HG02938 (cell line): ENCODE data around the gene SAMD15.
"Not testable (repeated sequence)": the region's sequence is repeated elsewhere in the genome, so short reads cannot be mapped to it uniquely, and the experiment has no call there.

ENCODE experiments used
- ATAC-seq: cut with Tn5 transposase; IDR thresholded peaks from one replicate; pipeline ENCODE4 v1.9.1; 2021; ENCODE audit warnings: mild to moderate bottlenecking, moderate library complexity; ENCODE audit not compliant: unreplicated experiment

SAMD15 gene

DNA sequence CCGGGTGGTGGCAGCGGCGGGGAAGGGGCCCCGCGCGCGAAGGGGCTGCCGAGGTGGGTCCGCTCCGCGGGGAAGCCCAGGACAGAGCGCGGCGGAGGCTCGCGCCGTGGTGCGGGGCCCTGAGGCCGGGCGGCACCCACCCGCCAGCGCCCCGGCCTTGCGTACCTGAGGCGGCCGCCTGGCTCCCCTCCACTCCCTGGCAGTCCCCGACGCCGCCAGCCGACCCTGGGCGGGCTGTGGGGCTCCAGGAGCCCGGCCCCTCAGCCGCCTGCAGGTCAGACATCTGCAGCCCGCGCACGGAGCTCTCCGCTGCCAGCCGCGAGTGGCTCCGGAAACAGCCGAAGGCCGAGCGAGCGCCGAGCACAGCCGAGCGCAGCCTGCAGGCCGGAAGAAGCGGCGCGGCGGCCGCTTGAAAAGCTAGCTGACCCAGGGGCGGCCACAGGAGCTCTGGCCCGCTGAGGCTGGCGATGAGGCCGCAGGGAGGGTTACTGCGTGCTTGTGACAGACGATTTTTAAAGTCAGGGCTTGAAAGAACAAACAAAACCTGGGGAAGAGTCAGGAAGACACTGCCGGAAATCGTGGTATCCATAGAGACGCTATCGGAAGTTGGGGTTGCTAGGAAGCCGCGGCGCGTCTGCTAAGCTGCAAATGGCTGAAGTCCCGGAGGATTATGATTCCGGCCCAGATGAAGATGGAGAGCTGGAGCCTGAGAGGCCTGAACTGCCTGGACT is at the start of gene SAMD15, which contains the start of gene TMED8:
Gene SAMD15 (plus strand): TSS at position 609 of the 731 bp plus-strand sequence. CDS start 40 bp downstream, at position 649.
Gene TMED8 (minus strand): TSS at position 324 of the 731 bp plus-strand sequence. CDS start 41 bp downstream, at position 283.
- peak; percentile 75 for ATAC-seq

- no peak for ATAC-seq
Measured at GRCh38 chr14:77329872-77330271, 47.3 kb upstream of the SAMD15 start.

DNA sequence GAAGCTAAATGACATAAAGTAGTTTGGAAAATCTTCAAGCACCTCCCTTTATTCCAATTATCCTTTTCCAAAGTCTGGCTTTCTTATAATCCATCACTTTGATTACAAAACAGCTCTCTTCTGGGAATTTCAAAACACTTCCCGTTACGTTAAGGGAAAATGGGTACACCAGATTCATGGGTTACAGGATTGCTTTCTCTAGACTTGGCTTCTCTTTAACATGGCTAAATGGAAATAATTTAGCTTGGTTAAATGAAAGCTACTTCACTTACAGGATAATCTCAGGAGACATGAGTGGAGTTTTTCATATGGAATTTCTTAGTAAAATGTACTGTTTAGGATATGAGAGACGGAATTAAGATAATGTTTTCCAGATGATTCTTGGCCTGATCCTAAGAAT is 41.6 kb upstream of the SAMD15 start:
- ATAC-seq: no peak

DNA sequence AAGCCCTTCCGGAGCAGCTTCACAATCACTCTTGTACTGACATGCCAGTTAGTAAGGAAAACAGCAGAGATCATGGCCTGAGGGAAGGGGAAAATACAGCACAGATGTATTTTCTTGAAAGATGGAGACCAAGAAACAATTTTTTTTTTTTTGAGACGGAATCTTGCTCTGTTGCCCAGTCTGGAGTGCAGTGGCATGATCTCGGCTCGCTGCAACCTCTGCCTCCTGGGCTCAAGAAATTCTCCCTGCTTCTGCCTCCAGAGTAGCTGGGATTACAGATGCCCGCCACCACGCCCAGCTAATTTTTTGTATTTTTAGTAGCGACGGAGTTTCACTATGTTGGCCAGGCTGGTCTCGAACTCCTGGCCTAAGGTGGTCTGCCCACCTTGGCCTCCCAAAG is 39.9 kb upstream of the SAMD15 start:
- ATAC-seq: not testable (repeated sequence)

DNA sequence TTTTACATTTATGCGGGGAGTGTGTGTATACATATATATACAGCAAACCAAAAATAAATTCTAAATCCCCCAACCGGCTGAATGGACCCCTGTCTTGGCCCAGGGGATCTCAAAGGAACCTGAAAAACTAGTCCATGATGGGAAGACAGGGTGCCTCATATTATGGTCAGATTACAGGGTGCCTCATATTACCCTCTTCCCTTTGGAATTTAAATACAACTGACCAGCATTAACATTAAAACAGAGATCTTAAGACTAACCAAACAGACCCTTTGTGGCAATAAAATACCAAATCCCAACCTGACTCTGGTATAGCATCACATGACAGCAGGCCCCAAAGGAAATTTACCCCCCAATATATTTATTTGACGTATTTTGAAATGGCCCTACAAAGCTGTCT is 39.3 kb upstream of the SAMD15 start:
- ATAC-seq: no peak

GRCh38 chr14:77338302-77338701 is 38.9 kb upstream of the SAMD15 start:
- no peak for ATAC-seq

DNA sequence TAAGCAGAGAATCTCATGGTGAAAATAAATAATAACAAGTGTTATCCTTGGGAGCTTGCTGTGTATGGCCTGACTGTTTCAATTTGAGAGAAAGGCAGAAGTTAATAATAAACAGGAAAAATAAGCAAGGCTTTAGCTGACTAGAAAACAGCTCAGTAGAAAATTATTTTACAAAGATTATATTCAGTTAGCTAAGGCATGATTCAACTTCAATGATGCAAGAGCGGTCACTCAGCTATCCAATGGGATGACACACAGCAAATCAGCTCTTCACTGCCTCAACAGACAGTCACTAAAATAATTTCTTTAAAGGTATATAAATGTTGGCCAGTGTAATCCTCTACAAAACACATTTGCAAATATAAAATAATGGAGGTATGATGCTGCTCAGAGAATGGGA is 37.8 kb upstream of the SAMD15 start:
- no peak for ATAC-seq

DNA sequence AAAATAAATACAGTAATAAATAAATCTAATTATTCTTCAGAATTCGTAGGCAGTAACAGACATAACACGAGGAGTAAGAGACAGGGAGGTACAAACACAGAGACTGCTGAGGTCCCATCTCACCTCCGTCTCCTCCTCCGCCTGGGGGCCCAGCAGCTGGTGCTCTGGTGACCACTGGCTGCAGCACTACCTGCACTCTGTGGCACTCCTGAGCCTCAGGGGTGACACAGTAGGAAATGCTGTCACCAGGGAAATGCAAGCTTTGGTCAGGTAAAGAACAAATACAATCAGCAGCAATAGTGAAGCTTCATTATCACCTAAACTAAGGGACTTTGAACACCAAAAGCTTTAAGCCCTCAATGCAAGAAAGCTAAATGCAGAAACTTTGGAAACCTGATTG is 36.8 kb upstream of the SAMD15 start:
- ATAC-seq: no peak

GRCh38 chr14:77342726-77343397 is 34.3 kb upstream of the SAMD15 start:
- no peak for ATAC-seq

DNA sequence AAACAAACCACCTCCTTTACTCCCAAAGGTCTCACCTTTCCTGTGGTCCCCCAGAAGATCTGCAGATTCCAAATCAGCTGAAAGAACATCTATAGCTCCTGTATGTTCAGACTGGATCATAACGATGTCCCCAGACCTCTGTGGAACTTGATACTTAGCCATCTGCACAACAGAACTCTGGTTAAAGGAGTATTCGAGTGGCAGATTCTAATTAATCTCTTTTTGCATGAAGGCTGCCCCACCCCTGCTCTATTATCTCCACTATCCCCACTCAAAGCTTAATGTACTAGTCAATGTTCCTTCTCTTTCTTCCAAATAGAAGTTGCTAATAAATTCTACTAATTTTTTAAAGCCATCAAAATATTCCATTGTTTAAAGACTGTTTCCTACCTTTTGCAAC is 33.5 kb upstream of the SAMD15 start:
- no peak for ATAC-seq

GRCh38 chr14:77344377-77344996 is 32.7 kb upstream of the SAMD15 start:
- ATAC-seq: no peak

- ATAC-seq: no peak
Measured at GRCh38 chr14:77346495-77346894, 30.7 kb upstream of the SAMD15 start.

DNA sequence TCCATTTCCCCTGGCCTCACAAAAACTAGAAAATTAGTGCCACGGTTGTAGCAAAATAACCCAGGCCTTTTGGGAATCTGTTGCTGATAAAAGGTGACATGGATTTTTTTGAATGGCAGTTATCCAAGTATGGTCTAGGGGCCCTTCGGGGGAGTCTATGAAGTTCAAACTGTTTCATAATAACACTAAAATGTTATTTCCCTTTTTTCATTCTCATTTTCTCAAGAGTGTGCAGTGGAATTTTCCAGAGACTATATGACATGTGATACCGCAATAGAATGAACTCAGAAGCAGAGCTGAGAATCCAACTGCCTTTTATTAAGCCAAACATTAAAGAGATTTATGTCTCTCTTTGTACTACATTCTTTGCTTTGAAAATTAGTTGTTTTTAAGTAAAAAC is 29.4 kb upstream of the SAMD15 start:
- ATAC-seq: no peak

- ATAC-seq: no peak
Measured at GRCh38 chr14:77353469-77354141, 23.6 kb upstream of the SAMD15 start.

DNA sequence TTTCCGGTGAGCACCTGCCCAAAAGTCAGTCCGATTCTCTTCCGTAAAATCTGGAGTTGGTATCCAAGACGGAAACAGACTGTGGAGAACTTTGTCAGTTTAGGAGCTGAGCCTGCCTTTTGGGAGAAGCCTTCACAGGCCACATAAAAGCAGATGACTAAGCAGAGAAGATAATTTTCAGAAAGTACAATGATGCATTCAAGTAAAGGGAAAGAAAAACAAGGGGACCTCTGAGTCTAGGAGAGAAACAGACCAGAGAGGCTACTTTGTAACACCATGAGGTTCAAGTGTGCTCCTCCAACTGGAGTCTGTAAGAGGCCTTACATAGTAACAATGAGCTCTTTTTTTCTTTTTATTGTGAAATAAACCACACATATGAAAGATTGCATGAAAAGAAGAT is 21.4 kb upstream of the SAMD15 start:
- no peak for ATAC-seq

- no peak for ATAC-seq
Measured at GRCh38 chr14:77356899-77357298, 20.3 kb upstream of the SAMD15 start.

- no peak for ATAC-seq
Measured at GRCh38 chr14:77359626-77360025, 17.6 kb upstream of the SAMD15 start.

DNA sequence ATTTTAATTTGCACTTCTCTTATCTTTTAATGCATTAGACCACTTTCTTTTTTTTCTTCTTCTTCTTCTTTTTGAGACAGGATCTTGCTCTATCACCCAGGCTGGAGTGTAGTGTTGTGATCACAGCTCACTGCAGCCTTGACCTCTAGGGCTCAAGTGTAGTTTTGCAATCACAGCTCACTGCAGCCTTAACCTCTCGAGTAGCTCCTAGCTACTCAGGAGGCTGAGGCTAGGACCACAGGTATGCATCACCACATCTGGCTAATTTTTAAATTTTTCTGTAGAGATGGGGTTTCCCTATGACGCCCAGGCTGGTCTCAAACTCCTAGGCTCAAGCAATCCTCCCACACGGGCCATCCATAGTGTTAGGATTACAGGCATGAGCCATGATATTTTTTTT is 13.0 kb upstream of the SAMD15 start:
- ATAC-seq: no peak

- ATAC-seq: no peak
Measured at GRCh38 chr14:77369285-77369684, 7.9 kb upstream of the SAMD15 start.

DNA sequence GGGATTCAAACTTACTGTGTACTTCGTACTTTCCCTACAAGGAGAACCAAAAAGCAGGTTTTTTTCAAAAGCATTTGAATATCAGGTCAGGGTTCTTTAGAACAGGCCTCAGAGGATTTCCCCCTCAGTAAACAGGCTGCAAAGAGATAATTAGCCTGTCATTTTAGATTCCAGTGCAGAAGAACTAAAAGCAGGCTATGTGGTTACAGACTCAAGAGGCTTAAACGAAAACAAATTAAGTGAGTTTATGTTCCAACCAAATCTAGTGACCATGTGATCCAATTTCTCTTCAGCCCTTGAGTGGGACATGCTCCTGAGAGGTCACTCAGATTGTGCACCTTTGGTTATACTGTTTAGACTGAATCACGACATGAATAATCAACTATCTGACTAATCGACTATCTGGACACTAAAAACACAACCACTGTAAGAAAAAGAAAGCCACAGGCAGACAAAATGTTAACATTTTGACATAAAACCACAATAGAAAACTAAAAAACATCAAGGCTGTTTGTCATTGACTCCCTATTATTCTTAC is 4.8 kb upstream of the SAMD15 start:
- ATAC-seq: peak; percentile 31
